Karpas-422 (cell line): ENCODE results near the gene CASP3. TPM values are rescaled to one million over a fixed set of nuclear protein-coding genes. Genes with fewer than 3 reads are reported as not detected.
"Not testable (repeated sequence)": the region's sequence is repeated elsewhere in the genome, so short reads cannot be mapped to it uniquely, and the experiment has no call there.

ENCODE experiments used
- DNase-seq: peaks from one replicate; pipeline ENCODE4 v3.0.0-alpha.2; 2015
- H2AFZ ChIP-seq: fragments of 200-600 bp; sonication (generic); 2 replicates; pipeline ENCODE4 v1.6.1; 2014; ENCODE audit warnings: antibody characterized with exemption, low read length, mixed read lengths
- H3K27ac ChIP-seq: fragments of 200-600 bp; sonication (generic); 2 replicates; pipeline ENCODE4 v1.5.1; 2014; ENCODE audit warnings: mild to moderate bottlenecking, low read length, moderate library complexity
- H3K27me3 ChIP-seq: fragments of 200-600 bp; sonication (generic); 2 replicates; pipeline ENCODE4 v1.6.1; 2014; ENCODE audit warnings: low read length, mixed read lengths
- H3K36me3 ChIP-seq: fragments of 200-600 bp; sonication (generic); 2 replicates; pipeline ENCODE4 v1.6.1; 2014; ENCODE audit warnings: low read length, mixed read lengths; ENCODE audit not compliant: insufficient read depth
- H3K4me1 ChIP-seq: fragments of 200-600 bp; sonication (generic); 2 replicates; pipeline ENCODE4 v1.6.1; 2014; ENCODE audit warnings: mild to moderate bottlenecking, low read length, mixed read lengths
- H3K4me2 ChIP-seq: fragments of 200-600 bp; sonication (generic); 2 replicates; pipeline ENCODE4 v1.6.1; 2014; ENCODE audit warnings: low read length, low read depth, mild to moderate bottlenecking; ENCODE audit not compliant: poor library complexity, severe bottlenecking
- H3K4me3 ChIP-seq: fragments of 200-600 bp; sonication (generic); 2 replicates; pipeline ENCODE4 v1.5.1; 2014; ENCODE audit warnings: mild to moderate bottlenecking, antibody characterized with exemption, low read length, mixed read lengths
- H3K79me2 ChIP-seq: fragments of 200-600 bp; sonication (generic); 2 replicates; pipeline ENCODE4 v1.6.1; 2014; ENCODE audit warnings: mild to moderate bottlenecking, low read length, mixed read lengths
- H3K9ac ChIP-seq: fragments of 200-600 bp; sonication (generic); 2 replicates; pipeline ENCODE4 v1.6.0; 2014; ENCODE audit warnings: low read length
- H3K9me2 ChIP-seq: fragments of 200-600 bp; sonication (generic), shearing (Covaris generic); replicated peaks from 2 replicates; pipeline ENCODE4 v1.6.0; 2014; ENCODE audit warnings: mild to moderate bottlenecking, low read length, moderate library complexity; ENCODE audit not compliant: insufficient read depth
- H3K9me3 ChIP-seq: fragments of 300-700, 200-600 bp; sonication (generic); 2 replicates; pipeline ENCODE4 v1.6.1; 2014; ENCODE audit warnings: low read length, mixed read lengths
- H4K20me1 ChIP-seq: fragments of 200-600 bp; sonication (generic); 2 replicates; pipeline ENCODE4 v1.6.1; 2014; ENCODE audit warnings: mild to moderate bottlenecking, antibody characterized with exemption, low read length, low read depth; ENCODE audit not compliant: insufficient read depth
- total RNA-seq: library from RNA; depleted of rRNA; stranded (reverse); fragments of >200 nt; shearing (Covaris generic); gene quantifications from 2 replicates; pipeline ENCODE4 v1.2.3, GENCODE V29; 2014; ENCODE audit warnings: low replicate concordance

CASP3 gene
- total RNA-seq, 1 experiment from 2014 or later, result 22.5 TPM

DNA sequence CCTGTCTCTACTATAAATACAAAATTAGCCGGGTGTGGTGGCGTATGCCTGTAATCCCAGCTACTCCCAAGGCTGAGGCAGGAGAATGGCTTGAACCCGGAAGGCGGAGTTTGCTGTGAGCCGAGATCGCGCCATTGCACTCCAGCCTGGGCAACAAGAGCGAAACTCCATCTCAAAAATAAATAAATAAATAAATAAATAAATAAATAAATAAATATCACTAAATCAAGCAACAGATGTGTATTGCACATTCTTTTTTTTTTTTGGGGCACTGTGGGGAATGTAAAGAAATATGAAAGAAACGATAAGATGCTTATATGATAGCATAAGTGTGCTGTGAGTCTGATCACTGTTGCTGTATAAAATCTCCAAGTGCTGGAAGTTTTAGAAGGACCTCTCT lies 8.6 kb upstream of the CASP3 start:
- H3K4me2 ChIP-seq, H4K20me1 ChIP-seq, H3K9me2 ChIP-seq, H3K27ac ChIP-seq, H3K36me3 ChIP-seq, H3K27me3 ChIP-seq, H2AFZ ChIP-seq, H3K9ac ChIP-seq, H3K4me3 ChIP-seq, DNase-seq, H3K9me3 ChIP-seq, H3K79me2 ChIP-seq: not testable (repeated sequence)
- H3K4me1 ChIP-seq, result peaks cover 20% of the 10 kb centered on the region

DNA sequence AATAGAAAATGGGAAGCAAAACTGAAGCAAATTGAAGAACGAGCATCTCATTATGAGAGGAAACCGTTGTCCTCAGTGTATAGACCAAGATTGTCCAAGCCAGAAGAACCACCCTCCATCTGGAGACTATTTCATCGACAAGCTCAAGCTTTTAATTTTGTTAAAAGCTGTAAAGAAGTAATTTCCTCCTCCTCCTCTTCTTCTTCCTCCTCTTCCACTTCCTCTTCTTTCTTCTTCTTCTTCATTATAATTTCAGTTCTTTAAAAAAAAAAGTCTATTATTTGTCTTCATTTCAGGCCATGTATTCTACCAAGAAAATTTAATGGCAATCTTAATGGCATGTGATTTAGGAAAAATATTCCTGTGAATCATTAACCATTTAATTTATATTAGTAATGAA lies 7.9 kb upstream of the CASP3 start:
- no peak overlapping the region for H3K4me3 ChIP-seq
- no peaks in the 10 kb centered on the region for H3K79me2 ChIP-seq
- no peaks in the 10 kb centered on the region for H3K27me3 ChIP-seq
- DNase-seq, result no peak
- no peaks in the 10 kb centered on the region for H3K9me3 ChIP-seq
- H3K4me2 ChIP-seq, result no peak overlapping the region
- 0 out of 2 replicates have a peak overlapping the region, but pooled peaks have one; percentile 31 for H3K27ac ChIP-seq
- H3K36me3 ChIP-seq, result no peaks in the 10 kb centered on the region
- H2AFZ ChIP-seq, result no peak overlapping the region
- peaks cover 17% of the 10 kb centered on the region for H3K4me1 ChIP-seq
- no peak overlapping the region for H3K9ac ChIP-seq
- H3K9me2 ChIP-seq, result no peaks in the 10 kb centered on the region
- no peaks in the 10 kb centered on the region for H4K20me1 ChIP-seq

DNA sequence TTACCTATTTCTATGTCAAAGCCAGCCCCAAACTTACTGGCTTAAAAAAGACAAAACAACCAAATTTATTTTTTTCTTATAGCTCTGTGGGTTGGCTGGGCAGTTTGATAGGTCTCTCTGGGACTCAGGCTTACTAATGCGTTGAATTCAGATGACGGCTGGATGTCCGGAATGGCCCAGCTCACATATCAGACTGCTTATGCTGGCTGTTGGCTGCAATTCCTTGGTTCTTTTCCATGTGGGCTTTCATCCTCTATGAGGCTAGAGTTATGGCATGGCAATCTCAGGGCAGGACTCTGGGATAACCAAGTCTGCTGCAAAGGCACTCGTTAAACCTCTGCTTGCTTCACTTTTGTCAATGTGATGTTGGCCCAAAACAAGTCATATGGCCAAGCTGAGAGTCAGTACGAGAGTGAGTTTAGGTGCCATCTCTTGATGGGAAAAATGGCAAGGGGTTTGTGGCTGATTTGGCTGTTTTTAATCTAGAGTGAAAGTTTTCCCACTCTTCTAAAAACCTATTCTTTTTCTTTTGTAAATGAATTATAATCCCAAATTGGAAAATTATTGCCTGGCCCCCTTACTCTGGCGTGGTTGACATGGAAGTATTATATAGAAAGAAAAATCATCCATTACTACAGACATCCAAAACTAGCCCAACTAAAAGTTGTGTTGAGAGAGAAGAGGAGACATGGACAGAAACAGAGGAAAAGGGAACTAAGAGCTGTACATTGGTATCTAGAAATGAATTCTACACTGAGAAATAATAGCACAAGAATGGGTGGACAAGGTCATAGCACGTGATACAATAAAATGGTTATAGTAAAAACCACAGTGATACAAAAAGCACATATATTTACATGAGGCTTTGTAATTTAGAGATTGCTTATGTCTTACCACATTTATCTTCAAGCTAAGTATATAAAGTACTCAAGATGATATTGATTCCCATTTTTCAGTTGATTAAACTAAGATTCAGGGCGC lies 6.9 kb upstream of the CASP3 start:
- Histone ChIP-seq H3K27ac (0 out of 2 replicates have a peak overlapping the region, but pooled peaks have one; percentile 31), H2AFZ (no peak overlapping the region), H3K4me3 (no peak overlapping the region), H3K27me3 (no peaks in the 10 kb centered on the region), H3K79me2 (no peaks in the 10 kb centered on the region), H3K4me1 (peaks cover 13% of the 10 kb centered on the region), H3K9ac (no peak overlapping the region), H3K36me3 (no peaks in the 10 kb centered on the region), H3K9me3 (no peaks in the 10 kb centered on the region), H4K20me1 (no peaks in the 10 kb centered on the region), H3K4me2 (no peak overlapping the region), H3K9me2 (no peaks in the 10 kb centered on the region)
- no peak for DNase-seq

DNA sequence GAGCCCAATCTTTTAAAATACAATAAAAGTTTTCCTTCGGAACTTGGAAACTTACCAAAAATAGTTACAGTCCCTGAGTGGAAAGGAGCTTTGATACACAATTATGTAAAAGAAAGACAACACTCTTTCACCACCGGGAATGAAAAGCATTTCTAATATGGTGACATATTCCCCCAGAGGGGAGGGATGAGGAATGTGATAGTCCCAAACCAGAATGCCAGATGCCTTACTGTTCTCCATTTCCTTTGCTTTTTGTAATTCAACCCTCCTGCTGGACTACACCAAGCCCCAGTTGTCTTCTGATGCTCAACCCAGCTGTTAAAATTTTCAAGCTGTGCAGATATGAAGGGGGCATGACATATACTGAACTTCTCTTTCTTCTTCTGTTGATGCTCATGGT lies 4.4 kb upstream of the CASP3 start:
- H3K79me2 ChIP-seq, result peaks cover 18% of the 10 kb centered on the region
- no peaks in the 10 kb centered on the region for H3K27me3 ChIP-seq
- no peaks in the 10 kb centered on the region for H3K9me2 ChIP-seq

DNA sequence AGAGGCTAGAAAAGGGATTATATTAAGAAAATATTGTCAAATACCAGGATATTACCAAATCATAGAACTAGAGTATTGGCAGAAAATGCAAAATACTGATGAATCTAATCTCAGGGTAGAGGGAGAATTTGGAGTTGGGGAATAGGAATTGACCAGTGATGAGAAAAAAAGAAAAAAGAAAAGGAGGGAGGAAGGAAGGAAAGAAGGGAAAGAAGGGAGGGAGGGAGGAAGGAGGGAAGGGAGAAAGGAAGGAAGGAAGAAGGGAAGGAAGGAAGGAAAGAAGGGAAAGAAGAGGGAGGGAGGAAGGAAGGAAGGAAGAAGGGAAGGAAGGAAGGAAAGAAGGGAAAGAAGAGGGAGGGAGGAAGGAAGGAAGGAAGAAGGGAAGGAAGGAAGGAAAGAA lies 3.4 kb upstream of the CASP3 start:
- H3K9me3 ChIP-seq, H3K9ac ChIP-seq, DNase-seq: not testable (repeated sequence)

More for the DNA sequence above, 4.4 kb upstream of the CASP3 start:
- no peak overlapping the region for H3K9ac ChIP-seq
- no peaks in the 10 kb centered on the region for H4K20me1 ChIP-seq
- H3K36me3 ChIP-seq, result no peaks in the 10 kb centered on the region
- peaks cover 18% of the 10 kb centered on the region for H3K4me1 ChIP-seq
- no peak for DNase-seq
- no peak overlapping the region for H3K4me3 ChIP-seq
- H3K4me2 ChIP-seq, result no peak overlapping the region
- H3K9me3 ChIP-seq, result no peaks in the 10 kb centered on the region
- H2AFZ ChIP-seq, result no peak overlapping the region
- H3K27ac ChIP-seq, result no peak overlapping the region

DNA sequence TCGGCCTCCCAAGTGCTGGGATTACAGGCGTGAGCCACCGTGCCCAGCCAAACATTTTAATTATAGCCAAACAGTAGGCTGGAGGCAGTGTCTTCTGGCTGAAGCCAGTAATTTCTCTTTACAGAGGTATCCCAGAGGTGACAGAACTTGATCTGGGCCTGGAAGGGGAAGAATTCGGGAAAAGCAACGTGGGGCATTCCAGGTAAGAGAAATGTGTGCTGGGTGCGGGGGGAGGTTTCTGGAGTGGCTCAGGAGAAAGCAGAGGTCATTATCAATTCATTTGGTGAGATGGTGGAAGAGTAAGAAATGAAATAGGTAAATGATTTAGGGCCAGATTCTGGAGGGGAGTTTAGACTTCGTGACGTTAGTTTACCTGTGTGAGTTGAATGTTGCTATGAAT lies 2.7 kb upstream of the CASP3 start:
- H3K27me3 ChIP-seq, result no peaks in the 10 kb centered on the region
- 0 out of 2 replicates have a peak, but pooled peaks cover 2% of the 10 kb centered on the region for H3K36me3 ChIP-seq
- H3K79me2 ChIP-seq, result peaks cover 36% of the 10 kb centered on the region
- H3K4me1 ChIP-seq, result peaks cover 25% of the 10 kb centered on the region
- H3K9me3 ChIP-seq, result no peaks in the 10 kb centered on the region
- no peaks in the 10 kb centered on the region for H3K9me2 ChIP-seq
- no peak overlapping the region for H3K27ac ChIP-seq
- no peaks in the 10 kb centered on the region for H4K20me1 ChIP-seq
- H3K9ac ChIP-seq, result no peak overlapping the region
- no peak overlapping the region for H2AFZ ChIP-seq
- no peak overlapping the region for H3K4me3 ChIP-seq
- H3K4me2 ChIP-seq, result no peak overlapping the region
- DNase-seq, result no peak

More for the DNA sequence above, 3.4 kb upstream of the CASP3 start:
- peaks cover 28% of the 10 kb centered on the region for H3K79me2 ChIP-seq
- H3K4me2 ChIP-seq, H3K36me3 ChIP-seq, H4K20me1 ChIP-seq, H3K4me3 ChIP-seq, H3K9me2 ChIP-seq, H3K27ac ChIP-seq, H3K27me3 ChIP-seq, H2AFZ ChIP-seq: not testable (repeated sequence)
- H3K4me1 ChIP-seq, result peaks cover 22% of the 10 kb centered on the region

DNA sequence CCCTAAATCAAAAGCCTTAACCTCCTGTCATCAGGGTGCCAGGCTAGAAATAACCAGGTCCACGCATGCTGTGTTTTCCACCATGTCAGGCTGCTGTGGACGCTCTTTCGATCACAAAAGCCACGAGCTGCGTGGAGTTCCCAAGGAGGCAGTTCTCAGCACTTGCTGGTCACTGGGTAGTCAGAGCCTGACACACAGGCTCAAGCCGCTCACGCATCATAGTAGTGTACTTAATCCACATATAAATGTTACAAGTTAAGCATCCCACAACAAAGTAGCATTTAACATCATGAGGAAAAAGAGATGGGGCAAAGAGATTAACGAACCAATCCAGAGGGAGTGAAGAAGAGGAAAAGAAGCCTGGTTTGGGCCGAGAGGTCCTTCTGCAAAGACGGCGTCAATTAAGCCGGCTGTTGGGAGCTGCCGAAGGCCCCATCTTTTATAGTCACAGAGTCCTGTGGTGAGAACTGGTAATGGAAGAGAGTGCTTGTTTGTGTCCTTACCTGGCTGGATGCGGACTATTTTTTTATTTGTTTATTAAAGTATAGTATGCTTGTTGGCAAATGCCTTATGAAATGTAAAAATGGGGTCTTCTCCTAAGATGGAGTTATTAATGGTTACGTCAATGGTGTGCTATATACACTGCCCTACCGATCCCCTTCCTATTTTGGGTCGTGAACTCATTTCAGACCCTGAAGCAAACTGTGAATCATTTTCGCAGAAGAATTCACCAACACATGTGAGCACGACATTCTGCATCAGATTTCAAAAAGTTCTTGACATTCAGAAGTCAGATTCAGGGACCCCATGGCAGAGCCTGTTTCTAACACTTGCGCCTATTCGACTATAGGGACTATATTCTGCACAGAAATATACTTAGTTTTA lies 966 bp upstream of the CASP3 start:
- Histone ChIP-seq H3K9me2 (no peaks in the 10 kb centered on the region), H3K4me2 (peak overlapping the region; percentile 79), H3K9me3 (no peaks in the 10 kb centered on the region), H4K20me1 (no peaks in the 10 kb centered on the region), H2AFZ (no peak overlapping the region), H3K27ac (peak overlapping the region; percentile 70), H3K27me3 (no peaks in the 10 kb centered on the region), H3K36me3 (0 out of 2 replicates have a peak, but pooled peaks cover 2% of the 10 kb centered on the region), H3K4me1 (peaks cover 32% of the 10 kb centered on the region), H3K79me2 (peaks cover 52% of the 10 kb centered on the region), H3K9ac (peak overlapping the region; percentile 94), H3K4me3 (peak overlapping the region; percentile 91)
- peak; percentile 50 for DNase-seq
